NCI-H226 (cell line): ENCODE measurements around the gene POU2AF2.
"Not testable (repeated sequence)": the region's sequence is repeated elsewhere in the genome, so short reads cannot be mapped to it uniquely, and the experiment has no call there.

ENCODE experiments used
- DNase-seq: peaks from one replicate; pipeline ENCODE4 v3.0.0-alpha.2; 2015

The POU2AF2 gene

GRCh38 chr11:111245425-111245824 is at the start of gene POU2AF2:
Gene POU2AF2 (plus strand): TSS chr11:111245725. CDS start chr11:111245854, 129 bp downstream.
- no peak for DNase-seq

DNA sequence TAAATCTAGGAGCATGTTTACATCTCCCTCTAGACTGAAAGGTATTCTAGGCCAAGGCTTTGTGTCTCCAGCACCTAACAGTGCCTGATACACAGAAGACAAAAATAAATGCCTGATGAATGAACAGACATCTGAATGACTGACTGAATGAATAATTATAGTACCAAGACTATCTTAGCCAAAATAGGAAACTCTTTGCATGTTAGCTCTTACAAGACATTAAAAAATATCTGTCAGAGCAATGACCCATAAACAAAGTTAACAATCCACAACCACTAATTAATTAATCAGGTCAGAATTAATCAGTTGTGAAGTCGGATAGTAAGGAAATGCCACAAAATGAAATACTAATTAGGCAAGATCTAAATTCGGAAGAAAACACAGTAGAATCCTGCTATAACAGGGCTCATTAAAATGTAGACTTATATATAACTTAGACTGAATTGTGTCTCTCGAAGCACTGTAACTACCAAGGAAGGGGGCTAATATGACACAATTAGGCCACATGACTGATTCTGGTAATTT is 45.5 kb upstream of the POU2AF2 start:
- DNase-seq, result no peak

DNA sequence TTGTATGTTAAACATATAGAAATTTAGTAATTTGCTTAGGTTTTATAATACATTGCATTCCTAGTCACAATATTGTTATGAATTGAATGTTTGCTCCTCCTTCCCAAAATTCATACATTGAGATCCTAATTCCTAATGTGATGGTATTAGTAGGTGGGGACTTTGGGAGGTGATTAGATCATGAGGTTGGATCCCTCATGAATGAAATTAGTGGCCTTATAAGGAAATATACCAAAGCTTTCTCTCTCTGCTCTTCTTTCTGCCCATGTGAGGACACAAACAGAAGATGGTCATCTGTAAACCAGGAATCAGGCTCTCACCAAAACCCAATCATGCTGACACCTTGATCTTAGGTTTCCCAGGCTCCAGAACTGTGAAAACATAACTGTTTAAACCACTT is 41.3 kb upstream of the POU2AF2 start:
- no peak for DNase-seq

- DNase-seq, result no peak
Observed at GRCh38 chr11:111205632-111206385, 39.7 kb upstream of the POU2AF2 start.

DNA sequence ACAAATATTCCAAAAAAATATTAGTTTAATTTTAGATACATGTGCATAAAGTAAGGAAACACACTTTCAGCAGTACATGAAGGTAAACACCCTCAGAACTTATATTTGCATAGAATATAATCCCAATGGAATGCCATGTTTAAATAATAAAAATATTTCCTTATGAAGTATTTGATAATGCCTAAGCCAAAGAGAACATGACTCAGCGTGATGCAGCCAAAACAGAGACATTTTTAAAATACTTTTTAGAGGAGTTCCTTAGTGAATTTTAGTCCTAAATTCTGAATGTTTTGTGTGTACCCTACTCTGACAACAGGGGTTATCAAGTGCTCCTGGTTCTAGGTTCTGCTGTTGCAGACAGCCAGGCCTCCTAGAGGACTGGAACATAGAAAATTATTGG is 39.1 kb upstream of the POU2AF2 start:
- peak; percentile 39 for DNase-seq

GRCh38 chr11:111207213-111207612 is 38.3 kb upstream of the POU2AF2 start:
- DNase-seq, result no peak

GRCh38 chr11:111209543-111210355 is 35.8 kb upstream of the POU2AF2 start:
- no peak for DNase-seq

GRCh38 chr11:111213256-111213655 is 32.3 kb upstream of the POU2AF2 start:
- DNase-seq, result no peak

DNA sequence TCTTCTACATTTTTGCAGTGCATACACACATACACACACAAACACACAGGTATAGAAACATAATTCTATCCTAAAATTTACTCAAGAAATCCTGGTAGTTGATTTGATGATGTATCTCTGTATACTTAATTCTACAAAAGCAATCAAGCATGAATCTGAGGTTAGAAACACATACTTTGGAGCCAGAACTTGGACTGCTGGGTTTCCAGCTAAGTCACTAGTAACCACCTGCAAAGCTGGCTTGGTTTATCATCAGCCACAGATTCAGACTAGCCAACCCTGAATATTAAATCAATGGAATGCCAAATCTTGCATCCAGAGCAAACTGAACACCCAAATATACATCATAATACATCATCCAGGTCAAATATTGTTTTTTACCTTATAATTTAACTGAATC is 24.8 kb upstream of the POU2AF2 start:
- no peak for DNase-seq

GRCh38 chr11:111221208-111221607 is 24.3 kb upstream of the POU2AF2 start:
- DNase-seq, result no peak

- not testable (repeated sequence) for DNase-seq
Observed at GRCh38 chr11:111221936-111222335, 23.6 kb upstream of the POU2AF2 start.

GRCh38 chr11:111222821-111223455 is 22.6 kb upstream of the POU2AF2 start:
- not testable (repeated sequence) for DNase-seq

GRCh38 chr11:111225881-111226280 is 19.6 kb upstream of the POU2AF2 start:
- no peak for DNase-seq

DNA sequence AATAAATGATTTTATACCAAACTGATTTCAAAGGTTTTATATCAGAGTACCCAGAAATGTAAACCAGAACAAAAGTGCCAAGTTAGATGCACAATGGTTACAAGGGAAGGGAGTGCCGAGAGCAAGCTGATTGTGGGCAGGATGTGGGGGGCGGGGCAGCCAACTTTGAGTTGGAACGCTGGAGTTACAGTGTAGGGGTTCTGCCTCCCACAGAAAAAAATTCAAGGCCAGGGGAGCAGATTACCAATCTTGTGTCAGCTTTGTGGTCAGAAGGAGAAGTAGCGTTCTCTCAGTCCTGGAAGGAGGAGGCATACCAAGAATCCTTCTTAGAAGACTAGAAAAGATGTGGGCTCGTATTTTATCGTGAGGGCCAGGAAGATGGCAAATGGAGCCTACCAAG is 15.9 kb upstream of the POU2AF2 start:
- DNase-seq, result no peak

DNA sequence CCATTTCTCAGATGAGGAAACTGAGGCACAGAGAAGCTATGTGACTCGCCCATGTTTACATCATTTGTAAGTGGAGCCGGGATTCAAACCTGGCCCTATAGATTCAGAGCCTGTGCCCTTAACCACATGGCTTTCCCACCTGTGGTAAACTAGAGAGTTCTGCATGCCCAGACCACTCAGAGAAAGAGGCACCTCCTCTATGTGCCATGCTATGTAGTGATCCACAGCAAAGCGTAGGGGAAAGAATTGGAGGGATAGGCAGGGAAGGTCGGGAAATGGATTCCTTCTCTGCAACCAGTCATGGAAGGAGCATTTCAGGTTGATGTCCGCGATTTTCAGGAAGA is 15.4 kb upstream of the POU2AF2 start:
- DNase-seq, result no peak

DNA sequence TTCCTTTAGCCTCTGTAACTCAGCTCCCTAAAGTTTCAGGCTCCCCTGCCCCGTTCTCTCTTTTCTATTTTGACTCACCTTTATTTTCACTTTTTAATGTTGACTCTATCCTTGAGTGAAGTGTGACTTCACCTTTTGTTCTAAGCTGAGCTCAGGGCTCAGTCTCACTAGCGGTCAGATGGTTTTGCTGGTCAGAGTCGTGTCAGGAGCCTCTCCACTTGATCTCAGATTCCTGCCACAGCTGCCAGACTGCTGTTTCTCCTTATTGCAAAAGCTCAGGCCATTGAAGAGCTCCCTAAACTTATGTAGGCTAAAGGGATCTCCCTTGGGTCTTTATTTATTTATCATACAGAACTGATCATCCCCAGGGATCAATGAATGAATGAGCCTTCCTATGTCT is 13.7 kb upstream of the POU2AF2 start:
- DNase-seq, result no peak

GRCh38 chr11:111236383-111236782 is 9.1 kb upstream of the POU2AF2 start:
- DNase-seq, result no peak

GRCh38 chr11:111237926-111238325 is 7.6 kb upstream of the POU2AF2 start:
- DNase-seq, result no peak

DNA sequence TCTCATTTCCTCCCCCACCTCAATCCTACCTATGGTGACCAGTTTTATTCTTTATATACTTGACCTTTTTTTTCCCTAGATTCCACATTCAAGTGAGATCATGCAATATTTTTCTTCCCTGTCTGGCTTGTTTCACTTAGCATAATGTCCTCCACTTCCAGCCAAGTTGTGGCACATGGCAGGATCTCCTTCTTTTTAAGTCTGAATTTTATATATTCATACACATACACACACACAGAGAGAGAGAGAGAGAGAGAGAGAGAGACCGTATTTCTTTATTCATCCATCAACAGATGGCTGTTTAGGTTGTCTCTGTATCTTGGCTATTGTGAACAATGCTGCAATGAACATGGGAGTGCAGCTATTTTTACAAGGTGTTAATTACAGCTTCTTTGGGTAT is 1.4 kb downstream of the POU2AF2 start:
- DNase-seq, result no peak

DNA sequence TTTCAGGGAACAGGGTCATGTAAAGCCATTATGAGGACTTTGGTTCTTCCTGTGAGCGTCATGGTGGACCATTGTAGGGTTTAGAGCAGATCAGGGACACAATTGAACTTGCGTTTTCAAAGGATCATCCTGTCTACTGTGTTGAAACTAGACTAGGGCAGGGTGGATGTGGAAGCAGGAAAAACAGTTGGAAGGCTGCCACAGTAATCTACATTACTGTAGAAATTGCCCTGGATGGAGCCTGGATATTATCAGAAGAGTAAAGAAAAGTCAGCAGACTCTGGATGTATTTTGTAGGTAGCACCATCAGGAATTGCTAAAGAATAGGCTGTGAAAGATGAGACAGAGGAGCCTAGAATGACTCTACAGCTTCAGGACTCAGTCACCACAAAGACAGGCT is 5.4 kb downstream of the POU2AF2 start:
- DNase-seq, result no peak

DNA sequence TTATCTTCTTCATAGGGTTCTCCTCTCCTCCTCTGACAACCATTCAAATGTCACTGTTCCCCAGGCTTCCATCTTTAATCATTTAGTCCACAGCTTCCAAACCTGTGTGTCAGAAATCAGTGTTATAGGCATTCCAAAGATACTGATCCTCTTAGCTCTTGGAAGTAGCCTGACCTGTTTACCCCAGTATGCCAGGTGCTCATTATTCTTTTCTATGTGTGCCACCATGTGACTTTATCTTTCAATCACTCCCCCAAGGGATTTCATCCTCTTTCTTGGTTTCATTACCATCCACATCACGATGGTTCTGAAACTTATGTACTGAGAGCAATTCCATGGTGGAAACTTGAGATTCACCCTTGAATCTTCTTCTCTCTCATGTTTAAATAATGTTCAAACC is 7.6 kb downstream of the POU2AF2 start:
- no peak for DNase-seq

- no peak for DNase-seq
Observed at GRCh38 chr11:111253630-111254029, 8.1 kb downstream of the POU2AF2 start.

- no peak for DNase-seq
Observed at GRCh38 chr11:111258046-111258445, 12.5 kb downstream of the POU2AF2 start.

DNA sequence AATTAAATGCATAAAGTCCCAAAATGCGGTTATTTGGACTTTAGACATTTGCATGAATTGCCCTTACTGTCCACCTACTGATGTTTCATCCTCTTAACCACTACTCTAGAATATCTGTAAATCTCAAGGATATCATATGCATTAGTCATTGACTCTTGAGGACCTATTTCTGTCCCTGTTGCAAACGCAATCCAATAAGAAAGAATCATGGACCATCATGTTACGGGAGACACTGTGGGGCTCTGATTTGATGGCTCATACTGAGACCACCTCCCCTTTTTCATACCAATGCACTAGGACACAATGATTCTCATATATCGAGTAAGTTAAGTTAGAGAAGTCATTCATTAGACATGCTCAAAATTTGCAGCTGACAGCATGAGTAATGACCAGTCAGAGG is 14.4 kb downstream of the POU2AF2 start:
- DNase-seq, result no peak
